ENCODE results near the gene TLDC2.

TLDC2 gene

GRCh38 chr20:36850759-36851158, 25.2 kb upstream of the TLDC2 start:
- DNase-seq = no peak

GRCh38 chr20:36851490-36851889, 24.4 kb upstream of the TLDC2 start:
- DNase-seq = no peak

GRCh38 chr20:36852187-36852586, 23.8 kb upstream of the TLDC2 start:
- DNase-seq = no peak

GRCh38 chr20:36854348-36855240, 21.3 kb upstream of the TLDC2 start:
- DNase-seq = no peak

GRCh38 chr20:36855241-36855657, 20.7 kb upstream of the TLDC2 start:
- DNase-seq = no peak

GRCh38 chr20:36856195-36856594, 19.7 kb upstream of the TLDC2 start:
- DNase-seq = no peak

- no peak for DNase-seq
Measured at GRCh38 chr20:36856691-36857635, 19.0 kb upstream of the TLDC2 start.

- no peak for DNase-seq
Measured at GRCh38 chr20:36859282-36859555, 16.7 kb upstream of the TLDC2 start.

- no peak for DNase-seq
Measured at GRCh38 chr20:36859700-36860330, 16.1 kb upstream of the TLDC2 start.

- no peak for DNase-seq
Measured at GRCh38 chr20:36860339-36860738, 15.6 kb upstream of the TLDC2 start.

GRCh38 chr20:36860811-36861624, 14.9 kb upstream of the TLDC2 start:
- no peak for DNase-seq

GRCh38 chr20:36861625-36861874, 14.4 kb upstream of the TLDC2 start:
- no peak for DNase-seq

- peak; percentile 43 for DNase-seq
Measured at GRCh38 chr20:36861875-36862801, 13.8 kb upstream of the TLDC2 start.

GRCh38 chr20:36862857-36863668, 12.9 kb upstream of the TLDC2 start:
- DNase-seq = no peak

- no peak for DNase-seq
Measured at GRCh38 chr20:36865076-36865860, 10.7 kb upstream of the TLDC2 start.

- DNase-seq = no peak
Measured at GRCh38 chr20:36865861-36866149, 10.1 kb upstream of the TLDC2 start.

- DNase-seq = no peak
Measured at GRCh38 chr20:36866164-36866563, 9.8 kb upstream of the TLDC2 start.

GRCh38 chr20:36866681-36867495, 9.1 kb upstream of the TLDC2 start:
- DNase-seq = no peak

Measured in NCI-H2171 treated with DMSO at 0.1 percent for 48 hours (cell line).